HepG2 (cell line): ENCODE measurements around the gene SPINK4. TPM values are rescaled to one million over a fixed set of nuclear protein-coding genes. Genes with fewer than 3 reads are reported as not detected.

Experiments used
- ARID2 ChIP-seq: sonication (generic); formaldehyde crosslinking; IDR thresholded peaks from 2 replicates; pipeline ENCODE4 v1.8.1; 2022; ENCODE audit warnings: mild to moderate bottlenecking, missing genetic modification reagents, borderline replicate concordance
- ATF5 ChIP-seq: sonication (generic); formaldehyde crosslinking; IDR thresholded peaks from 2 replicates; pipeline ENCODE4 v1.4.0; 2020; ENCODE audit warnings: mild to moderate bottlenecking, low read depth, missing genetic modification reagents
- BRCA1 ChIP-seq: sonication (generic); formaldehyde crosslinking; IDR thresholded peaks from 2 replicates; pipeline ENCODE4 v1.4.0; 2020; ENCODE audit warnings: missing genetic modification reagents
- CBFB ChIP-seq: sonication (generic); formaldehyde crosslinking; IDR thresholded peaks from 2 replicates; pipeline ENCODE4 v1.4.0; 2020; ENCODE audit warnings: missing genetic modification reagents
- DNMT3B ChIP-seq: conservative IDR thresholded peaks from 2 replicates; pipeline ENCODE4 v1.6.1; 2016; ENCODE audit warnings: missing biosample characterization, control low read depth
- EHMT2 ChIP-seq: fragments of 200-600 bp; sonication (generic); IDR thresholded peaks from 2 replicates; pipeline ENCODE4 v1.7.0; 2017; ENCODE audit warnings: antibody characterized with exemption, low read depth, low read length, borderline replicate concordance
- GTF3A ChIP-seq: sonication (generic); formaldehyde crosslinking; conservative IDR thresholded peaks from 2 replicates; pipeline ENCODE4 v1.4.0; 2020; ENCODE audit warnings: mild to moderate bottlenecking, missing genetic modification reagents
- HMG20B ChIP-seq: conservative IDR thresholded peaks from 2 replicates; pipeline ENCODE4 v1.6.1; 2016; ENCODE audit warnings: missing genetic modification reagents, missing compliant biosample characterization
- KAT8 ChIP-seq: IDR thresholded peaks from 2 replicates; pipeline ENCODE4 v1.6.1; 2016; ENCODE audit warnings: missing genetic modification reagents, missing compliant biosample characterization
- KDM6A ChIP-seq: IDR thresholded peaks from 2 replicates; pipeline ENCODE4 v1.6.1; 2016; ENCODE audit warnings: low read depth
- KLF16 ChIP-seq, 2 experiments: sonication (generic) in 1 of 2; formaldehyde crosslinking in 1 of 2; IDR thresholded peaks; 2 replicates each; pipeline versions ENCODE4 v1.6.1 to v1.8.0; 2016 to 2023; ENCODE audit warnings: missing genetic modification reagents in 2 of 2, missing compliant biosample characterization in 1 of 2
- MTERF4 ChIP-seq: sonication (generic); formaldehyde crosslinking; IDR thresholded peaks from 2 replicates; pipeline ENCODE4 v1.8.0; 2023; ENCODE audit warnings: mild to moderate bottlenecking, missing genetic modification reagents
- NONO ChIP-seq, 2 experiments: fragments of 450-650 bp in 1 of 2; sonication (generic) in 1 of 2; formaldehyde crosslinking in 1 of 2; IDR thresholded peaks in 1 of 2; conservative IDR thresholded peaks in 1 of 2; 2 replicates each; pipeline versions ENCODE4 v1.6.1 to v1.8.0; 2017 to 2022; ENCODE audit warnings: mild to moderate bottlenecking in 1 of 2, missing genetic modification reagents in 1 of 2, moderate library complexity in 1 of 2
- NR3C1 ChIP-seq: sonication (generic); formaldehyde crosslinking; IDR thresholded peaks from 2 replicates; pipeline ENCODE4 v1.4.0; 2020; ENCODE audit warnings: missing genetic modification reagents
- NRL ChIP-seq: sonication (generic); formaldehyde crosslinking; IDR thresholded peaks from 2 replicates; pipeline ENCODE4 v1.5.0; 2020; ENCODE audit warnings: missing genetic modification reagents, mild to moderate bottlenecking, moderate library complexity, borderline replicate concordance
- PHF8 ChIP-seq: sonication (generic); formaldehyde crosslinking; IDR thresholded peaks from 2 replicates; pipeline ENCODE4 v1.5.0; 2020; ENCODE audit warnings: missing genetic modification reagents
- SP4 ChIP-seq: sonication (generic); formaldehyde crosslinking; IDR thresholded peaks from 2 replicates; pipeline ENCODE4 v1.8.1; 2023; ENCODE audit warnings: mild to moderate bottlenecking, missing genetic modification reagents
- SPEN ChIP-seq: sonication (generic); formaldehyde crosslinking; IDR thresholded peaks from 2 replicates; pipeline ENCODE4 v1.5.1; 2020; ENCODE audit warnings: low read depth, mild to moderate bottlenecking, missing genetic modification reagents
- TAF15 ChIP-seq: fragments of 200-400 bp; formaldehyde crosslinking; IDR thresholded peaks from one replicate; pipeline ENCODE4 v1.6.1; 2018; ENCODE audit warnings: mild to moderate bottlenecking, low read depth, low read length; ENCODE audit not compliant: poor library complexity, severe bottlenecking
- TFAP4 ChIP-seq: sonication (generic); IDR thresholded peaks from 2 replicates; pipeline ENCODE4 v1.6.1; 2016; ENCODE audit warnings: low read depth, borderline replicate concordance
- TOE1 ChIP-seq: sonication (generic); formaldehyde crosslinking; IDR thresholded peaks from 2 replicates; pipeline ENCODE4 v1.4.0; 2020; ENCODE audit warnings: mild to moderate bottlenecking, missing genetic modification reagents
- ZMYM3 ChIP-seq: sonication (generic); formaldehyde crosslinking; IDR thresholded peaks from 2 replicates; pipeline ENCODE4 v1.5.1; 2020; ENCODE audit warnings: mild to moderate bottlenecking, missing genetic modification reagents
- ZNF335 ChIP-seq: sonication (generic); formaldehyde crosslinking; IDR thresholded peaks from 2 replicates; pipeline ENCODE4 v1.4.0; 2020; ENCODE audit warnings: missing genetic modification reagents
- ZNF556 ChIP-seq: sonication (generic); formaldehyde crosslinking; IDR thresholded peaks from 2 replicates; pipeline ENCODE4 v1.4.0; 2020; ENCODE audit warnings: mild to moderate bottlenecking, missing genetic modification reagents, borderline replicate concordance
- ZNF639 ChIP-seq: conservative IDR thresholded peaks from 2 replicates; pipeline ENCODE4 v1.6.1; 2018; ENCODE audit warnings: missing genetic modification reagents
- ZNF792 ChIP-seq: IDR thresholded peaks from 2 replicates; pipeline ENCODE4 v1.6.1; 2016
- polyA plus RNA-seq, 8 experiments: library from polyadenylated mRNA; depleted of rRNA in 3 of 8; stranded (reverse) in 7 of 8; unstranded in 1 of 8; fragments of >200 nt; fragmentation: Illumina TruSeq in 4 of 8; extraction: Trizol in 4 of 8; gene quantifications; 2 replicates each; pipeline versions ENCODE4 v1.2.1 to v1.2.3, GENCODE V29; 2011 to 2016; ENCODE audit warnings: low read depth in 4 of 8, missing spikeins in 1 of 8, mixed read lengths in 1 of 8; ENCODE audit not compliant: insufficient read depth in 1 of 8
- total RNA-seq, 5 experiments: library from RNA; depleted of rRNA; stranded (reverse); fragments of >200 nt; fragmentation: Illumina TruSeq; extraction: Trizol; gene quantifications; 2 replicates each; pipeline ENCODE4 v1.2.3, GENCODE V29; 2016; ENCODE audit warnings: low read depth in 1 of 5

SPINK4 gene
- total and polyA plus RNA-seq, 2 of the 13 experiments (the other 11 are each of a cell fraction or from before 2014, with no cell fraction given), result 0.53 to 3.4 TPM

GRCh38 chr9:33293782-33294181 is 53.8 kb downstream of the SPINK4 start (continued):
- TF ChIP-seq TFAP4 (peak; percentile 67; the same call in 1 of the 2 replicates), NRL (CRISPR knock-in tag) (no peak), ZNF639 (CRISPR knock-in tag) (no peak), MTERF4 (CRISPR knock-in tag) (no peak), ATF5 (no peak), ZNF335 (CRISPR knock-in tag) (no peak), NR3C1 (CRISPR knock-in tag) (no peak), KDM6A (peak; percentile 74; the same call in 1 of the 2 replicates), ARID2 (CRISPR knock-in tag) (no peak), SP4 (CRISPR knock-in tag) (no peak), BRCA1 (CRISPR knock-in tag) (no peak), CBFB (CRISPR knock-in tag) (no peak), ZNF792 (no peak), ZMYM3 (CRISPR knock-in tag) (no peak), EHMT2 (peak; percentile 85; the same call in 1 of the 2 replicates), PHF8 (CRISPR knock-in tag) (no peak), KLF16 (CRISPR knock-in tag; IDR thresholded peaks at IDR 0.05) (peak in 1 of 2 experiments; percentile 72; a peak in 1 of 4 replicates), SPEN (CRISPR knock-in tag) (no peak), DNMT3B (CRISPR knock-in tag) (no peak), NONO (IDR thresholded peaks at IDR 0.05) (no peak), NONO (CRISPR knock-in tag; conservative IDR thresholded peaks at IDR 0.05) (peak; percentile 60; the same call in 1 of the 2 replicates), GTF3A (CRISPR knock-in tag) (no peak), TAF15 (no peak), TOE1 (CRISPR knock-in tag) (0 out of 2 replicates have a peak, but pooled peaks have one; percentile 43), ZNF556 (CRISPR knock-in tag) (no peak), HMG20B (CRISPR knock-in tag) (no peak), KAT8 (CRISPR knock-in tag) (peak; percentile 48)
